Measurements from ENCODE around the gene DSCAM.

The DSCAM gene

GRCh38 chr21:40615505-40616376 is 231.2 kb downstream of the DSCAM start:
- DNase-seq (ENCODE audit: low read depth in 3 of 3): no peak

GRCh38 chr21:40613546-40614030 is 233.4 kb downstream of the DSCAM start:
- DNase-seq (ENCODE audit: low read depth in 3 of 3): no peak

GRCh38 chr21:40610345-40610744 is 236.6 kb downstream of the DSCAM start:
- DNase-seq (ENCODE audit: low read depth in 3 of 3): no peak

GRCh38 chr21:40606341-40606740 is 240.6 kb downstream of the DSCAM start:
- DNase-seq (ENCODE audit: low read depth in 3 of 3): no peak

- DNase-seq (ENCODE audit: low read depth in 3 of 3): no peak
These were observed 241.9 kb downstream of the DSCAM start for GRCh38 chr21:40605094-40605493.

GRCh38 chr21:40603774-40604173 is 243.2 kb downstream of the DSCAM start:
- DNase-seq (ENCODE audit: low read depth in 3 of 3): no peak

GRCh38 chr21:40602080-40602479 is 244.9 kb downstream of the DSCAM start:
- no peak for DNase-seq (ENCODE audit: low read depth in 3 of 3)

- no peak for DNase-seq (ENCODE audit: low read depth in 3 of 3)
These were observed 251.2 kb downstream of the DSCAM start for GRCh38 chr21:40595806-40596205.

GRCh38 chr21:40587736-40588346 is 259.1 kb downstream of the DSCAM start:
- DNase-seq (ENCODE audit: low read depth in 3 of 3): no peak

GRCh38 chr21:40586575-40586974 is 260.4 kb downstream of the DSCAM start:
- DNase-seq (ENCODE audit: low read depth in 3 of 3): no peak

GRCh38 chr21:40577285-40578043 is 269.5 kb downstream of the DSCAM start:
- DNase-seq (ENCODE audit: low read depth in 3 of 3): no peak

GRCh38 chr21:40575976-40576375 is 271.0 kb downstream of the DSCAM start:
- no peak for DNase-seq (ENCODE audit: low read depth in 3 of 3)

GRCh38 chr21:40569357-40569756 is 277.6 kb downstream of the DSCAM start:
- DNase-seq (ENCODE audit: low read depth in 3 of 3): no peak

- no peak for DNase-seq (ENCODE audit: low read depth in 3 of 3)
These were observed 278.2 kb downstream of the DSCAM start for GRCh38 chr21:40568807-40569206.

GRCh38 chr21:40567501-40567900 is 279.5 kb downstream of the DSCAM start:
- DNase-seq (ENCODE audit: low read depth in 3 of 3): no peak

- no peak for DNase-seq (ENCODE audit: low read depth in 3 of 3)
These were observed 280.5 kb downstream of the DSCAM start for GRCh38 chr21:40566486-40566885.

- DNase-seq (ENCODE audit: low read depth in 3 of 3): no peak
These were observed 282.6 kb downstream of the DSCAM start for GRCh38 chr21:40564318-40564717.

GRCh38 chr21:40563900-40564299 is 283.1 kb downstream of the DSCAM start:
- no peak for DNase-seq (ENCODE audit: low read depth in 3 of 3)

GRCh38 chr21:40562242-40563002 is 284.5 kb downstream of the DSCAM start:
- no peak for DNase-seq (ENCODE audit: low read depth in 3 of 3)

- no peak for DNase-seq (ENCODE audit: low read depth in 3 of 3)
These were observed 290.5 kb downstream of the DSCAM start for GRCh38 chr21:40556442-40556968.

GRCh38 chr21:40555021-40555528 is 291.9 kb downstream of the DSCAM start:
- no peak for DNase-seq (ENCODE audit: low read depth in 3 of 3)

Data from stimulated activated CD4-positive, alpha-beta T cell treated with anti-CD3 and anti-CD28 coated beads, TNF-alpha, amount 100 ng/mL, for 24 hours (primary cell).